IPS DF 6.9 (cell line): Measurements from ENCODE around the gene ZIC5.
A peak's percentile ranks its signal among the peaks of the same experiment; 100 is the strongest.

Experiments
- DNase-seq: peaks from one replicate; pipeline ENCODE4 v3.0.0-alpha.2; 2013; ENCODE audit warnings: low read depth, low spot score
- H3K27ac ChIP-seq: one replicate; pipeline ENCODE4 v1.5.1; 2013; ENCODE audit warnings: low read length, control low read depth
- H3K27me3 ChIP-seq: 2 replicates; pipeline ENCODE4 v1.6.1; 2013; ENCODE audit warnings: mild to moderate bottlenecking, low read length; ENCODE audit not compliant: control insufficient read depth, insufficient read depth
- H3K36me3 ChIP-seq: 2 replicates; pipeline ENCODE4 v1.6.1; 2013; ENCODE audit warnings: low read length; ENCODE audit not compliant: control insufficient read depth, insufficient read depth
- H3K4me1 ChIP-seq: 2 replicates; pipeline ENCODE4 v1.6.1; 2013; ENCODE audit warnings: low read length; ENCODE audit not compliant: control insufficient read depth, insufficient read depth
- H3K4me3 ChIP-seq: 2 replicates; pipeline ENCODE4 v1.5.1; 2013; ENCODE audit warnings: mild to moderate bottlenecking, low read length
- H3K9me3 ChIP-seq: 2 replicates; pipeline ENCODE4 v1.6.1; 2013; ENCODE audit warnings: low read length, inconsistent platforms; ENCODE audit not compliant: control insufficient read depth, insufficient read depth
- WGBS: extraction: QIAGEN DNeasy Blood & Tissue Kit; methylation state at CpG from one replicate; pipeline ENCODE4 v1.1.7; 2013; ENCODE audit warnings: mixed read lengths, missing lambda C conversion rate; ENCODE audit not compliant: insufficient read length, insufficient coverage; 5-methylcytosine and 5-hydroxymethylcytosine counted together

Gene ZIC5

GRCh38 chr13:99993660-99994637, 22.4 kb upstream of the ZIC5 start:
- no peaks in the 10 kb centered on the region for H3K36me3 ChIP-seq
- H3K27ac ChIP-seq, result no peak overlapping the region
- H3K9me3 ChIP-seq, result no peaks in the 10 kb centered on the region
- DNase-seq, result no peak
- peaks cover 4% of the 10 kb centered on the region; the same call in 1 of the 2 replicates for H3K4me1 ChIP-seq
- H3K4me3 ChIP-seq, result no peak overlapping the region
- peaks cover 22% of the 10 kb centered on the region; the same call in 1 of the 2 replicates for H3K27me3 ChIP-seq
- no CpG with 5 or more reads among the region's 9 CpGs for WGBS

- H3K36me3 ChIP-seq, result no peaks in the 10 kb centered on the region
- peaks cover 4% of the 10 kb centered on the region; the same call in 1 of the 2 replicates for H3K4me1 ChIP-seq
- no peak overlapping the region for H3K27ac ChIP-seq
- no CpG with 5 or more reads among the region's 3 CpGs for WGBS
- H3K4me3 ChIP-seq, result no peak overlapping the region
- H3K27me3 ChIP-seq, result peaks cover 24% of the 10 kb centered on the region; the same call in 1 of the 2 replicates
- no peaks in the 10 kb centered on the region for H3K9me3 ChIP-seq
- DNase-seq, result no peak
Measured at GRCh38 chr13:99992949-99993351, 21.4 kb upstream of the ZIC5 start.

- Histone ChIP-seq H3K27ac (no peak overlapping the region), H3K4me3 (peak overlapping the region; percentile 3; the same call in 1 of the 2 replicates), H3K4me1 (peaks cover 6% of the 10 kb centered on the region; the same call in 1 of the 2 replicates), H3K9me3 (no peaks in the 10 kb centered on the region), H3K36me3 (no peaks in the 10 kb centered on the region), H3K27me3 (peaks cover 24% of the 10 kb centered on the region; the same call in 1 of the 2 replicates)
- no peak for DNase-seq
- WGBS, result no CpG with 5 or more reads among the region's 36 CpGs
Measured at GRCh38 chr13:99991828-99992775, 20.5 kb upstream of the ZIC5 start.

GRCh38 chr13:99991013-99991827, 19.7 kb upstream of the ZIC5 start:
- Histone ChIP-seq H3K4me1 (peaks cover 7% of the 10 kb centered on the region; the same call in 1 of the 2 replicates), H3K27ac (no peak overlapping the region), H3K27me3 (peaks cover 24% of the 10 kb centered on the region; the same call in 1 of the 2 replicates), H3K36me3 (no peaks in the 10 kb centered on the region), H3K4me3 (peak overlapping the region; percentile 27; the same call in 1 of the 2 replicates), H3K9me3 (no peaks in the 10 kb centered on the region)
- DNase-seq, result no peak
- no CpG with 5 or more reads among the region's 35 CpGs for WGBS

GRCh38 chr13:99990126-99990977, 18.8 kb upstream of the ZIC5 start:
- DNase-seq, result no peak
- H3K36me3 ChIP-seq, result no peaks in the 10 kb centered on the region
- peak overlapping the region; percentile 27; the same call in 1 of the 2 replicates for H3K4me3 ChIP-seq
- no peak overlapping the region for H3K27ac ChIP-seq
- WGBS, result no CpG with 5 or more reads among the region's 42 CpGs
- peaks cover 7% of the 10 kb centered on the region; the same call in 1 of the 2 replicates for H3K4me1 ChIP-seq
- H3K27me3 ChIP-seq, result peaks cover 19% of the 10 kb centered on the region; the same call in 1 of the 2 replicates
- H3K9me3 ChIP-seq, result no peaks in the 10 kb centered on the region

- Histone ChIP-seq H3K9me3 (no peaks in the 10 kb centered on the region), H3K4me1 (peaks cover 7% of the 10 kb centered on the region; the same call in 1 of the 2 replicates), H3K27me3 (peaks cover 19% of the 10 kb centered on the region; the same call in 1 of the 2 replicates), H3K27ac (no peak overlapping the region), H3K4me3 (peak overlapping the region; percentile 18; the same call in 1 of the 2 replicates), H3K36me3 (peaks cover 6% of the 10 kb centered on the region)
- WGBS, result no CpG with 5 or more reads among the region's 42 CpGs
- DNase-seq, result no peak
Measured at GRCh38 chr13:99989276-99990125, 17.9 kb upstream of the ZIC5 start.

- Histone ChIP-seq H3K27me3 (peaks cover 16% of the 10 kb centered on the region; the same call in 1 of the 2 replicates), H3K9me3 (no peaks in the 10 kb centered on the region), H3K36me3 (peaks cover 6% of the 10 kb centered on the region), H3K4me1 (peaks cover 7% of the 10 kb centered on the region; the same call in 1 of the 2 replicates), H3K27ac (no peak overlapping the region), H3K4me3 (peak overlapping the region; percentile 14; the same call in 1 of the 2 replicates)
- DNase-seq, result no peak
- WGBS, result no CpG with 5 or more reads among the region's 43 CpGs
Measured at GRCh38 chr13:99988529-99989275, 17.1 kb upstream of the ZIC5 start.
